ACC112 (cell line): ENCODE data around the gene LZTS3.

ENCODE experiments used
- H2AFZ ChIP-seq: fragments of 200-600 bp; sonication (generic); one replicate; pipeline ENCODE4 v1.6.0; 2017; ENCODE audit warnings: antibody characterized with exemption, low read length; ENCODE audit not compliant: unreplicated experiment
- H3K27ac ChIP-seq: fragments of 200-600 bp; sonication (generic); 2 replicates; pipeline ENCODE4 v1.5.1; 2014; ENCODE audit warnings: low read depth, mild to moderate bottlenecking, antibody characterized with exemption, low read length, moderate library complexity
- H3K27me3 ChIP-seq: fragments of 200-600 bp; sonication (generic); 2 replicates; pipeline ENCODE4 v1.6.1; 2014; ENCODE audit warnings: mild to moderate bottlenecking, antibody characterized with exemption, low read length, moderate library complexity, mixed read lengths; ENCODE audit not compliant: insufficient read depth
- H3K36me3 ChIP-seq: fragments of 200-600 bp; sonication (generic); 2 replicates; pipeline ENCODE4 v1.6.1; 2016; ENCODE audit warnings: mild to moderate bottlenecking, antibody characterized with exemption, low read length, moderate library complexity, mixed read lengths; ENCODE audit not compliant: insufficient read depth
- H3K4me1 ChIP-seq: fragments of 200-600 bp; sonication (generic); one replicate; pipeline ENCODE4 v1.6.1; 2016; ENCODE audit warnings: low read length, mixed read lengths; ENCODE audit not compliant: insufficient read depth, unreplicated experiment, control insufficient read depth
- H3K4me3 ChIP-seq: fragments of 200-600 bp; sonication (generic); 2 replicates; pipeline ENCODE4 v1.5.1; 2014; ENCODE audit warnings: mild to moderate bottlenecking, low read depth, low read length
- H3K79me2 ChIP-seq: fragments of 200-600 bp; sonication (generic); one replicate; pipeline ENCODE4 v1.6.0; 2016; ENCODE audit warnings: low read length; ENCODE audit not compliant: control insufficient read depth, unreplicated experiment, insufficient read depth

The LZTS3 gene

DNA sequence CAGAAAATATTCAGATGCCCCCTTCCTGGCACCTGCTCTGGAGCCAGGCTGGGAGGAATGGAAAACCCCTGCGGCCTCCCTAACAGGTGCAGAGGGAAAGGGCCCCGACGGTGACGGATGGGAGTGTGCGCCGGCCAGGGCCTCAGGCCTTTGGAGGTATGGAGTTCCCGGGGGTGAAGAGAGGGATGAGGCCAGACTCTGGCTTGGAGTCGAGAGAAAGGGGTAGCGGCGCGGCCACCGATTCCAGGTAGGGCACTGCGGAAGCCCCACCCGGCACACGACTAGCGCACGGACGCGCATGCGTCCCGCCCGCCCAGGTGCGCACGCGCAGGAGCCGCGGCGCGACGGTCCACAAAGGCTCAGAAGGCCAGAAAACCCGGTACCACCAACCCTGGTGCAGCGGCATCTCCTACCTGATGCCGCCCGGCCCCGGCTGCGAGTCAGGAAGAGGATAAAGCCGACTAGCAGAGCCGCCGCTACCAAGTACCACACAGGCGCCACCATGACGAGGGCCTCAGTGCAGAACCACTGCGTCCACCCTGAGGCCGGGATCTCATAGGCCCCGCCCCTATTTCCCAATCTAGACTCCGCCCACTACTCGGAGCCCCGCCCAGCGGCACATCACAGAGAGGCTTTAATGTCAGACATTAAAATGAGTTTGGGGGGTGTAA, 30.9 kb upstream of the LZTS3 start, which contains the start of gene DDRGK1:
DDRGK1 (minus strand) TSS at position 559 of the 671 bp plus-strand sequence; CDS start at position 504, 55 bp downstream.
- Histone ChIP-seq H3K4me3 (peak within 1 kb of the TSS; percentile 93), H3K27me3 (no peaks in the 10 kb centered on the region), H3K27ac (peak within 1 kb of the TSS; percentile 31; the same call in 1 of the 2 replicates), H3K79me2 (peaks cover 26% of the 10 kb centered on the region), H3K36me3 (no peaks in the 10 kb centered on the region; the same call in 1 of the 2 replicates), H3K4me1 (peaks cover 16% of the 10 kb centered on the region), H2AFZ (peak within 1 kb of the TSS; percentile 92)

DNA sequence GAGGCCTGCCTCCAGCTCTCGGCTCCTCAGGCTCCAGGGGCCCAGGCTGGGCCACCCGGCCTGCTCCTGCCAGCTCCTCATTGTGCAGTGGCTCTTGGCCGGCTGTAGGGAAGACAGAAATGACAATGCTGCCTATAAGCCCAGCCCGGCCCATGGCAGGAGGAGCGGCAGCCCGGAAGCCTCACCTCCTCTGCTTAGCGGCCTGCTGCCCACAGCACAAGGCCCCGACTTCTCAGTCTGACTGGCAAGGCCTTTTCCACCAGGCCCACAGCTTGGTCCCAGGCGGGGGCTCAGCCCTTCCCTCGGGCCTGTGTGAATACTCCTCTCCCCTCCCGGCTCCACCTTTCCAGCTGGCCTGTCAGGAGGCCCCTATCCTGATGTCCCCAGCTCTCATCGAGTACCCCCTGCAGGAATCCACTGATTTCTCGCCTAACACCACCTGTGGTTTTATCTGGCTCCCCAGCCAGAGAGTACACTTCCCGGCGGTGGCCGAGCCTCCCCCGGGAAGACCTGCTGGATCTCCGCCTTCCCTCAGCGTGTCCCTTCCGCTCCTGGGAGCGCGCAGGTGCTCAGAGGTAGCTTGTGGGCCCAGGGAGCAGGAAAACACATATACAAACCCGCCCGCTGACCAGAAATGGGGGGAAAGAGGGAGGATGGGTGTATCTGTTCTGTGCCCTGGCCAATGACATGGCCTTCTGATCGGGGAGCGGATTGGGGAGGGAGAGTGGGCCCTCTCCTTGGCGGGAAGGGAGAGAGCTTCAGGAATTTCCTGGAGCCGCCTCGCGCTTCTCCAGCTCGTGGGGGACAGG, 30.2 kb upstream of the LZTS3 start:
- H3K27ac ChIP-seq: peak overlapping the region; percentile 31; the same call in 1 of the 2 replicates
- H3K36me3 ChIP-seq: no peaks in the 10 kb centered on the region; the same call in 1 of the 2 replicates
- H2AFZ ChIP-seq: peak overlapping the region; percentile 92
- H3K4me1 ChIP-seq: peaks cover 15% of the 10 kb centered on the region
- no peaks in the 10 kb centered on the region for H3K27me3 ChIP-seq
- peaks cover 21% of the 10 kb centered on the region for H3K79me2 ChIP-seq
- H3K4me3 ChIP-seq: peak overlapping the region; percentile 93

DNA sequence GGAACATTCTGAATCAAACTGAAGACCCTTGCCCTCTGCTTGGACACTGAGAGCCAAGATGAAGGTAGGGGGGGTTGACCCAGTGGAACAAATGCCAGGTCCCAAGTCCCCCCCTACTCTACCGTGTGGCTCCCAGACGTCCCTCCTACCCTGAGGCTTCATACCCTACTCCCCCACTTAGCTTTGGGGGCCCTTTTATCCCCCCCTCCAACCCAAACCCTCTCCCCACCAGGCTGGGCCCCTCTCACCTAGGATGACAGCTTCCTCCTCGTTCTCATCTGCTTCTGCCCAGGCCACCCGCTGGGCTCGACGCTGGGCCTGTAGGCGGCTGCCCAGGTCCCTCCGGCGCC, 29.6 kb upstream of the LZTS3 start:
- no peak overlapping the region for H2AFZ ChIP-seq
- H3K4me3 ChIP-seq: peak overlapping the region; percentile 93
- H3K27ac ChIP-seq: no peak overlapping the region
- no peaks in the 10 kb centered on the region for H3K27me3 ChIP-seq
- H3K36me3 ChIP-seq: no peaks in the 10 kb centered on the region; the same call in 1 of the 2 replicates
- H3K79me2 ChIP-seq: peaks cover 21% of the 10 kb centered on the region
- peaks cover 9% of the 10 kb centered on the region for H3K4me1 ChIP-seq

DNA sequence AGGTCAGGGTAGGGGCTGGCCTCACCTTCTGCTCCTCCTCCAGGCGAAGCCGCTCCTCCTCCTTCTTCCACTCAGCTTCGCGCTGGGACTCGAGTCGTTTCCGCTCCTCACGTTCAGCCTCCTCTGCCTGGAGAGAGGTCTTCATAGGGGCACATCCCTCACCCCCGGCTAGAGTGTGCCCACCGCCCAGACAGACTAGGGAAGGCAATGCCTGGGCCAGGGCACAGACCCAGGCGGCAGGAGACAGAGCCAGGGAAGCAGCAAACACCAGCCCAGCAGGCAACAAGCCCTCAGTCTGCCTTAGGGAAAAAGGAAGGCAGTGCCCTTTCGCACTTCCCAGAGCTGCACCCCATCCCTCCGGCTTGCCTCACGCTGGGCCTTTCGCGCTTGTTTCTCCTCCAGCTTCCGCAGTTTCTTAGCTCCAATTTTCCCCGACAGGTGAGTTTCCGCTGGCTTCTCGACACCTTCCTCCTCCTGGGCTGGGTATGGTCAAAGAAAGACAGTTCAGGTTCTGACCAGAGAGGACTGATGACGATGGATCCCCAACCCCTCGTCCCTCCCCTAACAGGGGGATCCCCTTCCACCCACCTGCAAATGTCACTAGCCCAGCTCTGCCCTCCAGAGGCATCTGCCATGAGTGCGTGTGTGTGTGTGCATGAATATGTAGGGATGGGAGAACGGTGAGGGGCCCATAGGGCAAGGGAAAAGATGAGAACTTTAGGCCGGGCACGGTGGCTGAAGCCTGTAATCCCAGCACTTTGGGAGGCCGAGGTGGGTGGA, 26.8 kb upstream of the LZTS3 start:
- H3K4me1 ChIP-seq: peaks cover 8% of the 10 kb centered on the region
- no peak overlapping the region for H3K27ac ChIP-seq
- H3K36me3 ChIP-seq: peaks cover 3% of the 10 kb centered on the region; the same call in 1 of the 2 replicates
- H2AFZ ChIP-seq: no peak overlapping the region
- H3K27me3 ChIP-seq: no peaks in the 10 kb centered on the region
- H3K79me2 ChIP-seq: peaks cover 21% of the 10 kb centered on the region
- no peak overlapping the region for H3K4me3 ChIP-seq

DNA sequence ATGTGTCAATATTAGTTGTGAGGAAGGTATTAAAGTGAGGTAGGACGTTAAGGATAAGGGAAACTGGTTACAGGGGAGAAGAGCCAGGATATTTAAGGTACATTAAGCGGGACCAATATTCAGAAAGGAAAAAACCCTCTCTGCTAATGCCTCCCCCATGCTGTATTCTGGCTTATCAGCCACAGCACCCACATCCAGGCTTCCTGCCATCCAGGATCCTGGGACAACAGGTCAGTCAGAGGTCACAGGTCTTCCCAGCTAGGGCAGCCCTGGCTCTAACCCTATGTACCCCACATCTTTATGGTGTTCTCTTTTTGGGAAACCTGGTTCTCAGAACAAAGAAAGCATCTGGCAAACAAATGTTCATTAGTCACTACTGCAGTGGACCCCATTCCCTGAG, 25.9 kb upstream of the LZTS3 start:
- H3K27me3 ChIP-seq: no peaks in the 10 kb centered on the region
- peaks cover 3% of the 10 kb centered on the region; the same call in 1 of the 2 replicates for H3K36me3 ChIP-seq
- H3K79me2 ChIP-seq: peaks cover 21% of the 10 kb centered on the region
- H3K4me1 ChIP-seq: peaks cover 8% of the 10 kb centered on the region
- no peak overlapping the region for H3K4me3 ChIP-seq
- H3K27ac ChIP-seq: no peak overlapping the region
- no peak overlapping the region for H2AFZ ChIP-seq

DNA sequence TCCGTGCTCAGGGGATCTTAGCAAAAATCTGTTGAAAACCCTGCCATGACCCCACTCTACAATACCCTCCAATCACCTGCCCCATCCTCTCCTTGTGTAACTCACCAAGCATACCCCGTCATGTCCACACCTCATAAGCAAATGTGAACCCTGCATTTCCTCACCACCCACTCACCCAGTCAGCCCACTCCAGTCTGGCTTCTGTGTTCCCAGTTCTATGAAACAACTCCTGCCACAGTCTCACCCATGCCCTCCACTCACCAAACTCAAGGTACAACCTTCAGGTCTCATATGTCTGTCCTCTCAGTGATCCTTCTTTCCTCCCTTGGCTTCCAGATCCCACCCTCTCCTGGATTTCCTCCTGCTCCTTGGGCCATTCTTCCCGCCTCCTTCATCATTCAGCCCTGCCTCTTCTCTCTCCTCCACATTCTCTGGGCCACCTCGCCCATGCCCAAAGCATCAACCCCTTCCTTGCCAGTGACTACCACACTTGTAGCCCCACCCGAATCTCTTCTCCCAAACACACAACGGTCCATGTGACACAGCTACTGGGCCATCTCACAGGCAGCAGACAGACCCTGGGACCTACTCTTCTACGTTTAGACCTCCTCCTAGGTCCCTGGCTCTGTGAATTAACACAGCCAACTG, 22.4 kb upstream of the LZTS3 start:
- H3K27ac ChIP-seq: no peak overlapping the region
- H3K4me1 ChIP-seq: no peaks in the 10 kb centered on the region
- H3K4me3 ChIP-seq: no peak overlapping the region
- no peak overlapping the region for H2AFZ ChIP-seq
- no peaks in the 10 kb centered on the region for H3K27me3 ChIP-seq
- H3K79me2 ChIP-seq: no peaks in the 10 kb centered on the region
- H3K36me3 ChIP-seq: peaks cover 3% of the 10 kb centered on the region; the same call in 1 of the 2 replicates

DNA sequence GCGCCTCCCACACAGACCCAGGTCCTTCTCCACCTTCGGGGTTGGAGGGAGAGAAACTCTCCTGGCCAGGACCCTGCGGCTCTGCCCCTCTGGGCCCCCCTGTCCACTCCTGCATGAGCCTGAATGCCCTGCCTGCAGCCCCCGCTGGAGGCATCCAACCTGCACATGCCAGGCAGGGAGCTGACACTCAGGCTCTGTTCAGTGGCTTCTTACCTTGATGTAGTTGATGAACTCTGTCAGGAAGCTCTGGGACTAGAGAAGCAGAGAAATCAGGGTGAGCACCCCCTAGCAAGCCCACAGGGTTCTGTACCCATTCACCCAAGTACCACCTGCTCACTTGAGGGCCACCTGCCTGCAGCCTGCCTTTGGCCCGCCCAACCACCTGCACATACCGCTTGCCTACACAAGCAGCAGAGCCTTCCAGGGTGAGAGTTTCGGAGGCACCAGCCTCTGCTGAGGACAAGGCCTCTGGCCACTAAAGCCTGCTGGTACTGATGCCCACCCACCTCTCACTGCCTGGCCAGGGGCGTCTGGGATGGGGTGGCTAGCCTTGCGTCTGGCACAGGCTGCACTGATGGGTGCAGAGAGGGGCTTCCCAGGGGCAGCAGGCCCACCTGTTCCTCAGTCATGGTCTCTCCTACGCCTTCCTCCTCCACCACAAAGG, 21.4 kb upstream of the LZTS3 start:
- no peak overlapping the region for H2AFZ ChIP-seq
- no peaks in the 10 kb centered on the region for H3K79me2 ChIP-seq
- peaks cover 3% of the 10 kb centered on the region; the same call in 1 of the 2 replicates for H3K36me3 ChIP-seq
- no peaks in the 10 kb centered on the region for H3K27me3 ChIP-seq
- no peak overlapping the region for H3K4me3 ChIP-seq
- H3K4me1 ChIP-seq: no peaks in the 10 kb centered on the region
- H3K27ac ChIP-seq: no peak overlapping the region

DNA sequence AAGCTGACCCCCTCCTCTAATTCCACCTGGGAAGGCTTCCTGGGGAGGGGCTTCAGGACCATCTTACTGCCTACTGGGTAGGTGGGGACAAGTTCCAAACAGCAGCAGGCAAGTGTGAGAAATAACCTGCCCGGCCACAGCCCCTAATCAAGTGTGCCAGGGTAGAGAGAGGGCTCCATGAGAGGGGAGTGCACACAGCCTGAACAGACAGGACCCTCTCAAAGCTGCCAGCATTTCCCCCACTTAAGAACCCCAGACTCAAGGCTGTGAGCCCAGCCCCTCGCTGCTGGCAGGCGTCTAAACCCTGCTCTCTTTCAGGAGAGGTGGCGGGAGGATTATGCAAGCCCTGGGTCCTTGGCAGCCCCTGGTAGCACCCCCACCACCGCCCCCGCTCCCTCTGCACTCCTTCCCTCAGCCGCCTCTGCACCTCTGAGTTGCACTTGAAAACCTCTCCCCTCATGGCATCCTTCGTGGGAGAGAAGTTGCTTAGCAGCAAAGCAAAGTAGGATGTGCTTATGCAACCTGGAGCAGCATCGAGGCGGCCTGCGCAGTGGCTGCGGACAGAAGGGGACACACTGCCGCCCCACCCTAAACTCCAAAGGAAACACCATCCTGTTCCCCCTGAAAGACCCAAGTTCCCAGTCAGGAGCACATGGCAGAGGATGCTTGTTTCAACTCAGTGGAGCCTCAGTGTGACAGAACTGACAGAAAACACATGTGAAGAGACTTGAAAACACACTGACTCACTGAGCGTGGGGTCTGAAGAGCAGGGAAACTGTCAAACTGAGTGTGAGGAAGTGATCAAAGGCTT, 20.7 kb upstream of the LZTS3 start:
- no peaks in the 10 kb centered on the region for H3K4me1 ChIP-seq
- no peak overlapping the region for H3K27ac ChIP-seq
- H3K27me3 ChIP-seq: no peaks in the 10 kb centered on the region
- H3K79me2 ChIP-seq: no peaks in the 10 kb centered on the region
- H3K4me3 ChIP-seq: no peak overlapping the region
- peaks cover 3% of the 10 kb centered on the region; the same call in 1 of the 2 replicates for H3K36me3 ChIP-seq
- no peak overlapping the region for H2AFZ ChIP-seq

DNA sequence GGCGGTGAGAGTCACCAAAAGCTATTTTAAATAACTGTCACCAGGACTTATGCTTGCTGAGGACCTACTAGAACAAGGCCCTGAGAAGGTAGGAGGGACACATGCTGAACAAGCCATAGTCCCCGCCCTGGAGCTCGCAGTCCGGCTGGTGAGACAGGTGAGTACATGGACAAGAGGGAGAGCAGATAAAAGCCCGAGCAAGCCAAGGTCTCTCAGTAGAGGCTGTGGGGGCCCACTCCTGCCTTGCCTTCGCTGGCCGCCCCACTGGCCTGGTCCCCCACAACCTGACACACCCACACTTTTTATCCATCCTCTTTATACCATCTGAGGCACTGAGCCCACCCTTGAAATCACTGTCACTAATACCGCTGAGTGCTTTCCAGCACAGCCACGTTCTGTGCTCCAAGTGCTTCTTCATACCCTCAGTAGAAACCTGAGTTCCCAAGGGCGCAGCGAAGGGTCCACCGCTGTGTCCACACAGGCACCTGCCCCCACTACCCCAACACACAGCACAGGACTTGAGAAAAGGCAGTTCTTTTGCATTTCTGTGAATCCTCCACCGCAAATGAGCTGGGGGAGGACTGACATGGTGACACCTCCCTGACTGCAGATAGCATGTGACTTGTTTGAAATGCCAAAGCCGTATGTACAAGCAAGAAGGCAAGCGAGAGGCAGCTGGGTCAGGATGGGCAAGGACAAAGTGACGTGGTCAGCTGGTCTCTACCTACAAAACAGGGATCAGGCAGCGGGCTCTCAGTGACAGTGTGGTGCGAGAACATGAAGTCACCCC, 19.1 kb upstream of the LZTS3 start:
- Histone ChIP-seq H3K27ac (no peak overlapping the region), H2AFZ (no peak overlapping the region), H3K79me2 (no peaks in the 10 kb centered on the region), H3K4me3 (no peak overlapping the region), H3K36me3 (peaks cover 3% of the 10 kb centered on the region; the same call in 1 of the 2 replicates), H3K27me3 (no peaks in the 10 kb centered on the region), H3K4me1 (no peaks in the 10 kb centered on the region)
